NCI-H446 treated with DMSO at 0.1 percent for 48 hours (cell line): ENCODE results near the gene UGT1A8.

Experiments
- DNase-seq: peaks from one replicate; lab custom pipeline; 2025; lab: John Stamatoyannopoulos, UW

UGT1A8 gene

GRCh38 chr2:233801357-233802131 lies 184.1 kb downstream of the UGT1A8 start:
- no peak for DNase-seq

GRCh38 chr2:233802132-233802815 lies 184.8 kb downstream of the UGT1A8 start:
- no peak for DNase-seq

DNA sequence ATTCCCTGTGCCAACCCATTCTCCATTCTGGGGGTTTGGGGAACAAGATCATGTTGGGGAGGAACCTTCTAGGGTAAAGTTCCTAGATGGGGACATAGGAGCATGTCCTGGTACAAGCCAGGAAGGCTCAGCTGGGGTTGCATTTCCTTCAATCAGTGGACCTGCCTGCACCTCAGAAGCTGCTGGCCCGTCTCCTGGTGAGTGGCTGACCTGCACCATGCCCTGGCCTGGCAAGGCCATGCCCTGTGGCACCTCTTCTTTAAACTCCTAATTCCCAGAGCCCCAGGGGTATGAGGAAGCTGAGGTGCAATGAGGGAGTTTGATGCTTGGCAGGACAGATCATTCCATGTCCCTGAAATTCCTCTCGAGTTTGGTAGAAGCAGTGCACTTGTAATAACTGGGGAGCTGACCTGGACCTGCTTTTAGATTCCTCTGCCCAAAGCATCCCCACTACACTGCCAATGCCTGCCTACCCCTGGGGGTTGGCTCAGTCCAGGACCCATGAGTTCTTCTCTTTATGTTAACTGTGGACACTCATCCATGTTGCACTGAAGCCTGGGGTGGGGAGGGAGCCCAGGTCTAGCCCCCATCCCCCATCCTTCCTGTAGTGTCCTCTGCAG lies 186.0 kb downstream of the UGT1A8 start:
- no peak for DNase-seq

GRCh38 chr2:233803994-233804393 lies 186.6 kb downstream of the UGT1A8 start:
- DNase-seq, result no peak

DNA sequence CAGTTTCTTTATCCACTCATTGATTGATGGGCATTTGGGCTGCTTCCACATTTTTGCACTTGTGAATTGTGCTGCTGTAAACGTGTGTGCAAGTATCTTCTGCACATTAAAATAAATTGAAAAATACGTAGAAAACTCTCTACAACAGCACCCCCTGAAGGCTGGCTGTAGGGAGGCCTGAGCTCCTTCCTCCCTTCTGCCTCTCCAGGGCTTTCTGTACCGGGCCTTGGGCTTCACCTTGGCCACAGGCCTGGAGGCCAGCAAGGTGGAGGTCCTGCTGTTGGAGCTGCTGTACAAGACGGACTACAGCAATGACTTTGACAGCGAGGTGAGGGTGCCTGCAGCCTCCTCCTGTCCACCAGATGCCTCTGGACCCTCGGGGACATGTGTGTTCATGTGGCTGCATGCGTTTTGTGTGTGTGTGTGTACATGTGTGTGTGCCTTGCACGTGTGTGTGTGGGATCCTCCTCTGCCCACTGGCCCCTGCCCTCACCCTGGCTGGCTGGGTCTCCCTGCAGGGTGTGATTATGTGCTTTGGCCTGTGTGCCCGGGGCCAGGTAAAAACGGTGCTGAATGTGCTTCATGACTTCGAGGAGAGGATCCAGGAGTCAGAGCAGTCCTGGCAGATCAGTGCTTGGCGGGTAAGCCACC lies 189.9 kb downstream of the UGT1A8 start:
- DNase-seq, result no peak

DNA sequence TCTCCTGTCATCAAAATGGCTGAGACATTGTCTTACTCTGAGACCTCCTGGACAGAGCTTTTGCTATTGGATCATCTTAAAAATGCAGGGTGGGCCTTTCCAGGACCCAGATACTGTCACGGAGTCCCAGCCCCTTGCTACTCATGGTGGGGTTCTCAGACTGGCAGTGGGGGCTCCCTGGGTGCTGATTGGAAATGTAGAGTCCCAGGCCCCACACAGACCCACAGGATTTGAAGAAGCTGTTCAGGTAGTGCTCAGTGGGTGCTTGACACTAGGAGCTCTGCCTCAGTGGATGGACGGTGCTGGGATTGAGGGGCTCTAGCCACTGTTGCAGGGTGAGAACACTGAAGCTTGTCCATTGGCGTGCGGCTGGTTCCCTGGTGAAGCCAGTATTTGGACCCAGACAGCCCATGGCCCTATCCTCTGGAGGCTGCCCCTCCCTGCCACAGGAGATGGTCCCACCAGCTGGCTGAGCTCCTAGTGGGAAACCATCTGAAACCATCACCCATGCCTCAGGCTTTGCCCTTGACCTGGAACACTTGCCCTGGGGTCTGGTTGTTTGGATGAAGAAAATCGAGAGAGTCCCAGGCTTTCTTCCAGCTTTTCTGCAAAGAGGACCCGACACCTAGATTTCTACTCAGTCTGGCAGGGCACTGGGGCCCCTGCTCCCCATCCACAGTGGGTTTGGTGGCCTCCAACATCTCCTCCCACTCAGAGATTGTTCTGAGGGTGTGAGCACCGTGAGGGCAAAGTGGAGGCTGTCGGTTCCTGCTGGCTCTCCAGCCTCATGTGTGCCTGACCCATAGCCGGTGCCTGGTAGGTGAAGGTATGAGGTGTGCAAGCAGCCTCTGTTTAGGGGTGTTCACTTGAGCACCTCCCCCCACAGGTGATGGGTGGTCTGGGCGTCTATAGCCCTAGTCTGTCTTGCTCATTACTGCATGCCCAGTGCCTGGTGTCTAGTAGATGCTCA lies 190.8 kb downstream of the UGT1A8 start:
- no peak for DNase-seq

DNA sequence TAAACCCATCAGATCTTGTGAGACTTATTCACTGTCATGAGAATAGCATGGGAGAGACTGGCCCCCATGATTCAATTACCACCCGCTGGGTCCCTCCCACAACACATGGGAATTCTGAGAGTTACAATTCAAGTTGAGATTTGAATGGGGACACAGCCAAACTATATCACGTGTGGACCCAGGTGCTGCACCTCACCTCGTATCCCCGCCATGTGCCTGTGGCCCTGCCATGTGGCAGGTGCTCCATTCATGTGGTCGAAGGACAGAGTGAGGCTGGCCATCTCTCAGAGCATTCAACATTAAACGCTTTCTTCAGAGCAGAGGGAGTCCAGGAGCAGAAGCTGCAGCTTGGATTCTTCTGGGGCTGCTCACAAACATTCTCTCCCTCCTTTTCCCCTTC lies 193.0 kb downstream of the UGT1A8 start:
- DNase-seq, result no peak

DNA sequence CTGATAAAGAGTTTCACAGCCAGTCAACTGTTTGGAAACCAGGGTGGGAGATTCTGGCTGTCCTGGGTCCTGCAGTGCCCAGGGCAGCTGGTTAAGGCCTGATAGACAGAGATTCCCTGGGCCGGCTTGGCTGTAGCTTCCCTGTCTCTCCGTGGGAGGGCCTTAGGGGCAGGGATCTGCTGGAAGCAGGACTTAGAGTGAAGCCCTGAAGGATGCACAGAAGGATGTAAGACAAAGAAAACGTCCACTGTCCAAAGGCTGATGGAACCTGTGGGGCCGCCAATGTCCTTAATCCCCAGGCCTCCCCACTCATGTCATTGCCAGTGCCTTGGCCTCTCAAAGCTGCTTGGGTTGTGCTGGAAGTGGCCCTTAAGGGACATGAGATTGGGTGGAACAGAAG lies 193.7 kb downstream of the UGT1A8 start:
- no peak for DNase-seq

DNA sequence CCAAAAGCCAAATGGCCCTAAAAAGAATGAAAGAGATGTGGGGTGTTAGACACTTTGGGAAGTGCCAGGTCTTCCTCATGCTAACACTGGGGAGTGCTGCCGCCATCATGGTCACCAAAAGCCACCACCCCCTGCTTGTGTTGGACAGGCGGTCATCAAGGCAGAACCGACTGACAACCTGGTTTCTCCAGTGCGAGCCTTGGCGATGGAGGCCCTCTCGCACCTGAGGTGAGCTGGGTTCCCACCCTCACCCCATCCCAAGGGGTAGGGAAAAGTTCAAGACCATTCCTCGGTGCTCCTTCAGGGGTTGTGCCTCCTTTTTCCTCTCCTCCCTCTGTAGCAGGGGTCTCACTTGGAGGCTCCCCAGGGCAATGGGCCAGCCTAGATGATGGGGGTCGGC lies 194.3 kb downstream of the UGT1A8 start:
- no peak for DNase-seq

DNA sequence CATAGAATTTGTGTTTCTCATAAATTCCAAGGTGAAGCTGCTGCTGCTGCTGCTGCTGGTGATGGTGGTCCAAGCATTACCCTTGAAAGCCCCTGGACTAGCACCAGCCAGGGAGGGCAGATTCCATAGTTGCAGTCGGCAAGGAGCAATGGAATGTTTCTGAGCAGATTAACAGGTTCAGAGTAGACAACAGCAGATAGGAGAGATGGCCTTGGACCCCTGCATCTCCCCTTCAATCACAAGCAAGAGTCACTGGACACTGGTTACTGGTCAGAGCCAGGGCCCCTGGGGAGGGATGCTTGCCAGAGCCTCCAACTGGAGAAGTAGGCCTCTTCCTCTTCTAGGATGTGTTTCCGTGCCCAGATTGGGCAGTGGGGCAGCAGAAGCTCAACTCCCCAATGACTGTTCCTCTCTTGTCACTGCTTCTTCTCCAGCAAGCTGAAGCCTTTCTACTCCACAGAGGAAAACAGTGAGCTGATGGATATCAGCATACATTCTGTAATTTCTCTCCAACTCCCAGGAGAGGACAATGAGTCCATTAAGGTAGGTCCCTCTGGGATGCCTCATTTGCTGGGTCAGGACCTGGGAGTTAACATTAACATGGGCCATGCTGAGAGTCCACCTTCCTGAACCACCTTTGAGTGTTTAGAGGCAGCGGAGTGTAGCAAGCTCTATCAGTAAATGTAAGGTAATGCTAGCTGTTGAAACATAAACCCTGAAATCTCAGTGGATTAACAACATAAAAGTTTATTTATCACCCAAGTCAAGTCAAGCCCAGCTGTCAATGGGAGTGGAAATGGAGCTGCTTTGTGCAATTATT lies 196.0 kb downstream of the UGT1A8 start:
- DNase-seq, result no peak

DNA sequence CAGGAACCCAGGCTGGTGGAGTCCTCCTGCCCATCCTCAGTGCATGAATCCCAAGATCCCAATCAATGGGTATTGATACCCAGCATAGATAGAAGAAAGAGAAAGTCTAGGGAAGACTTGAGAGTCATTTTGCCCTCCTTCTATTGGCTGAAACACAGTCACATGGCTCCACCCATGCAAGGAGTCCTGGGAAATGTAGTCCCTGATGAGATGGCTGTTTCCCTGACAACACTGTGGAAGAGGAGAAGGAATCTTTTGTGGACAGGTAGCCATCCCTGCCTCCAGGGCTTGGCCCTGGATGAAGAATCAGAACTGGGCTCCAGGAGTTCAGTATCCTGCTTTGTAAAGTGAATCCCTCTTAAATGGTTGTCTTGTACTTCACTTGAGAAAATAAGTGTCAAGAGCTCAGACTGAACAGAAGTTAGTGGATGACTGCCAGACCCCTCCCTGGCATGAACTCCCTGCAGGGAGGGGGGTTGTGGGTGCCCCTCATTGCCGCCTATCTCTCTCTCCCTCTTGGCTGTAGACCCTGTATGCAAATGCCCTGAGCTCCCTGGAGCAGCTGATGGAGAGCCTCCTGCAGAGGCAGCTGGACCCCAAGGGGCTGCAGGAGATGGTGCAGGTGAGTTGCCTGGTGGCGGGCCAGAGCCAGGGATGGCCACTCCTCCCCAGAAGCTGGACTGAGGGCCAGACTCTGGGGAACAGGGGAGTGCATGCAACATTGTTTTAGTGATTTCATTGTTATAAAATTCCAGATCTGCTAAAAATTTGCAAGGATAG lies 196.8 kb downstream of the UGT1A8 start:
- DNase-seq, result no peak

DNA sequence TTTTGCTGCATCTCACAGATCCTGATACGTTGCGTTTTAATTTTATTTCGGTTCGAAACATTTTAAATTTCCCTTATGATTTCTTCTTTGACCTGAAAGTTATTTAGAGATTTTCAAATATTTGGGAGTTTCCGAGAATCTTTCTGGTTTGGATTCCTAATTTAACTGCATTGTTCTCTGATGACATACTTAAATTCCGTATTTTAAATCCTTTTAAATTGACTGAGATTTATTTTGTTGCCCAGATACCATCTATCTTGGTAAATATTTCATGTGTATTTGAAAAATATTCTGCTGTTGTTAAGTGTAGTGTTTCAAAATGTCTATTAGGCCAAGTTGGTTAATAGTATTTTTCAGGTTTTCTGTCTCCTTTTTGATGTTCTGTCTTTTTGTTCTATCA lies 198.4 kb downstream of the UGT1A8 start:
- no peak for DNase-seq

DNA sequence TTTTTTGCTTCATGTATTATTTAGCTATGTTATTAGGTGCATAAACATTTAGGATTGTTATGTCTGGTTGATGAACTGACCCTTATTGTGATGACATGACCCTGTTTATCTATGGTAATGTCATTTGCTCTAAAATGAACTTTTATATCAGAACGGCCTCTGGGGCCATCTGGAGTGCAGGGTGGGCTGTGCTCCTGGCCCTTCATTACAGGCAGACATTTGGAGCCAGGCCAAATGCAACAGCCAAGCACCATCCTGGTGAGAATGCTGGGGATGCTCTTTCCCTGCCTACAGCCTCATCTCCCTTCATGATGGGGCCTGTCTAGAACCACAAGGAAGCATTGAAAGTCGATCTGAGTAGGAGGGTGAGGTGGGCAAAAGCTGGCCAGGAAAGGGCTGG lies 198.9 kb downstream of the UGT1A8 start:
- DNase-seq, result no peak

DNA sequence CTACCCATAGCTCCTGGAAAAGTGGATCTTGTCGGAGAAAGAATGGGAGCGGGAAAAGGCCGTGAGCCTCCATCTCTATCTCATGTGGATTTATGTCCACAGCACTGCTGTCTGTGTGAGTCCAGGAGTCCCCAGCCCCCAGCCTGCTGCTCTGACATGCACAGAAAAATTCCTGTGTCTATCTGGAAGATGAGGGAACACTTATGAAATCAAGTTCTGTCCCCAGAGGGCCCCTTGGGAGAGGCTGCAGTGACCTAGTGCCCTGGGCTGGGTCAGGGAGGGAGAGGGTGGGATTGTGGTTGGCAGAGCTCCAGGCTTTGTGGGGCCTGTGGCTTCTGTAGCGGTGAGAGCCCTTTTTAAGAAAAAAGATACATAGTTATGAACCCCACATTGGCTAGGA lies 199.3 kb downstream of the UGT1A8 start:
- DNase-seq, result no peak

- DNase-seq, result no peak
Measured at GRCh38 chr2:233817361-233817911, 200.0 kb downstream of the UGT1A8 start.

DNA sequence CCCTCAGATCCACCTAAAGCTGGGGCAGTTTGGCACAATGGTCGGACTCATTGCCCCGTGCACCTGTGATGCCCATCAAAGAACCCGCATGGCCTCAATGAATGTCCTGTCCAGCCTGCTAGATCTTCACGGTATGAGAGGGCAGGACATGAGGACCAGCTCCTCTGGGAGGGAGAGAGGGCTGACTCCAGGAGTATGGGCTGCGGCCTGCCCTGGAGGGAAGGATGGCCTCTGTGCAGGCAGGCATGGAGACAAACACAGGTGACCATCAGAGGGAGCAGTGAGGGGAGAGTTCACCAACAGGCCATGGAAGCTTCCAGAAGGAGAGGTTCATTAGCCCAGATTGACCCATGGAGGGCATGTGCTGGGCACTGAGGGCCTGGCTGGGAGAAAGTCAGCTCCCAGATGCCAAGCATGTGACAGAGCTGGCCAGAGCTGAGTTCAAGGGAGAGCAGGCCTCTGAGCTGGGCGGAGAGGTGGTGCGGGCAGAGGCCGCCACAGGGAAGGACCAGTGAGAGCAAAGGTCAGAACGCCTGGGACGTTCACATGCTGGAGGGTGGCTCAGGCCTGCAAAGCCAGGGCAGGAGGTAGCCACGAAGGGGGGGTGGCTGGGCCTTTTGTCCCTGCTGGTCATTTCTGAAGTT lies 200.7 kb downstream of the UGT1A8 start:
- DNase-seq, result no peak

GRCh38 chr2:233818639-233819621 lies 201.5 kb downstream of the UGT1A8 start:
- no peak for DNase-seq
